H9 (cell line): ENCODE data around the gene MAML3. TPM values are rescaled to one million over a fixed set of nuclear protein-coding genes. Genes with fewer than 3 reads are reported as not detected.

Source experiments
- DNase-seq: peaks from one replicate; pipeline ENCODE4 v3.0.0-alpha.2; 2017
- H2AFZ ChIP-seq: one replicate; pipeline ENCODE4 v1.6.1; 2013; ENCODE audit warnings: mild to moderate bottlenecking, low read length, control low read depth, moderate library complexity
- H2AK5ac ChIP-seq: 2 replicates; pipeline ENCODE4 v1.6.1; 2013; ENCODE audit warnings: low read length, control low read depth, mixed read lengths; ENCODE audit not compliant: insufficient read length
- H2BK120ac ChIP-seq: one replicate; pipeline ENCODE4 v1.6.1; 2013; ENCODE audit warnings: low read depth, mild to moderate bottlenecking, low read length, control low read depth, inconsistent platforms; ENCODE audit not compliant: poor library complexity, severe bottlenecking
- H2BK12ac ChIP-seq: 2 replicates; pipeline ENCODE4 v1.6.1; 2013; ENCODE audit warnings: low read length, control low read depth, mixed read lengths, low read depth; ENCODE audit not compliant: insufficient read length
- H2BK15ac ChIP-seq: 2 replicates; pipeline ENCODE4 v1.6.1; 2013; ENCODE audit warnings: low read depth, low read length, control low read depth
- H2BK20ac ChIP-seq: one replicate; pipeline ENCODE4 v1.6.1; 2013; ENCODE audit warnings: low read depth, mild to moderate bottlenecking, low read length, control low read depth, inconsistent platforms; ENCODE audit not compliant: poor library complexity, severe bottlenecking
- H2BK5ac ChIP-seq: 2 replicates; pipeline ENCODE4 v1.6.1; 2013; ENCODE audit warnings: low read length, control low read depth, mixed read lengths; ENCODE audit not compliant: insufficient read length
- H3K14ac ChIP-seq: 2 replicates; pipeline ENCODE4 v1.6.1; 2013; ENCODE audit warnings: low read length, control low read depth; ENCODE audit not compliant: insufficient read depth
- H3K18ac ChIP-seq: 2 replicates; pipeline ENCODE4 v1.6.1; 2013; ENCODE audit warnings: low read depth, mild to moderate bottlenecking, mixed read lengths, low read length, control low read depth; ENCODE audit not compliant: insufficient read length
- H3K23ac ChIP-seq: 2 replicates; pipeline ENCODE4 v1.6.1; 2013; ENCODE audit warnings: low read length, control low read depth, mixed read lengths, low read depth; ENCODE audit not compliant: insufficient read length
- H3K23me2 ChIP-seq: 2 replicates; pipeline ENCODE4 v1.6.1; 2013; ENCODE audit warnings: low read depth, mild to moderate bottlenecking, mixed read lengths, low read length, control low read depth; ENCODE audit not compliant: insufficient read length, poor library complexity, severe bottlenecking
- H3K27ac ChIP-seq: 2 replicates; pipeline ENCODE4 v1.5.1; 2013; ENCODE audit warnings: low read length, control low read depth, mixed read lengths, low read depth; ENCODE audit not compliant: insufficient read length
- H3K27me3 ChIP-seq: 2 replicates; pipeline ENCODE4 v1.6.1; 2013; ENCODE audit warnings: low read length, control low read depth, inconsistent platforms; ENCODE audit not compliant: insufficient read depth
- H3K4ac ChIP-seq: 2 replicates; pipeline ENCODE4 v1.6.1; 2013; ENCODE audit warnings: low read depth, mild to moderate bottlenecking, control low read depth, inconsistent platforms, low read length, moderate library complexity
- H3K4me1 ChIP-seq: 2 replicates; pipeline ENCODE4 v1.6.1; 2013; ENCODE audit warnings: low read length, control low read depth, inconsistent platforms; ENCODE audit not compliant: insufficient read depth
- H3K4me2 ChIP-seq: 2 replicates; pipeline ENCODE4 v1.6.1; 2013; ENCODE audit warnings: low read length, control low read depth, mixed read lengths; ENCODE audit not compliant: insufficient read length, insufficient read depth
- H3K56ac ChIP-seq: 2 replicates; pipeline ENCODE4 v1.6.1; 2013; ENCODE audit warnings: low read depth, mild to moderate bottlenecking, mixed read lengths, low read length, control low read depth; ENCODE audit not compliant: insufficient read length
- H3K79me1 ChIP-seq: 2 replicates; pipeline ENCODE4 v1.6.1; 2013; ENCODE audit warnings: low read depth, mild to moderate bottlenecking, moderate library complexity, low read length, control low read depth, inconsistent platforms; ENCODE audit not compliant: insufficient read depth, poor library complexity, severe bottlenecking
- H3K79me2 ChIP-seq: 2 replicates; pipeline ENCODE4 v1.6.1; 2013; ENCODE audit warnings: low read length, control low read depth, inconsistent platforms; ENCODE audit not compliant: insufficient read depth
- H3K9ac ChIP-seq: 2 replicates; pipeline ENCODE4 v1.6.1; 2013; ENCODE audit warnings: low read length, control low read depth, mixed read lengths; ENCODE audit not compliant: insufficient read length; ENCODE audit errors: extremely low read depth
- H3K9me3 ChIP-seq: one replicate; pipeline ENCODE4 v1.6.1; 2013; ENCODE audit warnings: low read depth, low read length, inconsistent platforms; ENCODE audit not compliant: control insufficient read depth
- H3T11ph ChIP-seq: one replicate; pipeline ENCODE4 v1.6.1; 2013; ENCODE audit warnings: mild to moderate bottlenecking, low read length, control low read depth, inconsistent platforms
- H4K20me1 ChIP-seq: one replicate; pipeline ENCODE4 v1.6.1; 2013; ENCODE audit not compliant: control insufficient read depth, insufficient read length, insufficient read depth
- H4K5ac ChIP-seq: 2 replicates; pipeline ENCODE4 v1.6.1; 2013; ENCODE audit warnings: low read depth, mild to moderate bottlenecking, mixed read lengths, low read length, control low read depth; ENCODE audit not compliant: insufficient read length
- H4K8ac ChIP-seq: replicated peaks from 2 replicates; pipeline ENCODE4 v1.6.1; 2013; ENCODE audit warnings: low read length, control low read depth, mixed read lengths, low read depth; ENCODE audit not compliant: insufficient read length
- H4K91ac ChIP-seq: 2 replicates; pipeline ENCODE4 v1.6.1; 2013; ENCODE audit warnings: low read depth, mild to moderate bottlenecking, moderate library complexity, mixed read lengths, low read length, control low read depth; ENCODE audit not compliant: insufficient read length
- H3K27ac Mint-ChIP-seq, 3 experiments: 2 replicates in 2 of 3; 3 replicates in 1 of 3; pipeline ENCODE4 v1.8.0; 2020 to 2021; ENCODE audit warnings: mixed read lengths in 3 of 3, mild to moderate bottlenecking in 1 of 3, moderate library complexity in 1 of 3
- H3K27me3 Mint-ChIP-seq: 2 replicates; pipeline ENCODE4 v1.8.0; 2021; ENCODE audit warnings: low read depth, mild to moderate bottlenecking, moderate library complexity, mixed read lengths
- H3K36me3 Mint-ChIP-seq, 3 experiments: 2 replicates in 2 of 3; 3 replicates in 1 of 3; pipeline ENCODE4 v1.8.0; 2020 to 2021; ENCODE audit warnings: low read depth in 3 of 3, mixed read lengths in 3 of 3; ENCODE audit not compliant: insufficient read depth in 1 of 3
- H3K4me1 Mint-ChIP-seq, 2 experiments: 2 replicates each; pipeline ENCODE4 v1.8.0; 2020; ENCODE audit warnings: mixed read lengths in 2 of 2
- H3K4me3 Mint-ChIP-seq, 2 experiments: 2 replicates in 1 of 2; 3 replicates in 1 of 2; pipeline ENCODE4 v1.8.0; 2020 to 2021; ENCODE audit warnings: mild to moderate bottlenecking in 2 of 2, mixed read lengths in 2 of 2, moderate library complexity in 1 of 2
- H3K9me3 Mint-ChIP-seq, 2 experiments: 2 replicates in 1 of 2; 3 replicates in 1 of 2; pipeline ENCODE4 v1.8.0; 2020; ENCODE audit warnings: mild to moderate bottlenecking in 2 of 2, mixed read lengths in 2 of 2, moderate library complexity in 1 of 2
- CTCF ChIP-seq: fragments of 200-600 bp; sonication (generic); conservative IDR thresholded peaks from 3 replicates; pipeline ENCODE4 v1.8.0; 2021; ENCODE audit warnings: antibody characterized with exemption, mild to moderate bottlenecking
- WGBS: extraction: QIAGEN DNeasy Blood & Tissue Kit; methylation state at CpG from one replicate; pipeline ENCODE4 v1.1.7; 2013; ENCODE audit warnings: missing lambda C conversion rate, low lambda C conversion rate, mixed read lengths; ENCODE audit not compliant: insufficient read length; ENCODE audit errors: extremely low coverage; 5-methylcytosine and 5-hydroxymethylcytosine counted together
- total RNA-seq: library from RNA; stranded (reverse); gene quantifications from 2 replicates; pipeline ENCODE4 v1.2.1, GENCODE V29; 2021

The MAML3 gene
- total RNA-seq, 1 experiment from 2014 or later = 3.9 TPM

- no peak for TF ChIP-seq CTCF
- Histone ChIP-seq H4K5ac (no peak overlapping the region), H2BK15ac (no peak overlapping the region), H3K23me2 (no peaks in the 10 kb centered on the region), H2BK5ac (no peak overlapping the region), H3K9me3 (no peaks in the 10 kb centered on the region), H2BK12ac (no peak overlapping the region), H2AFZ (no peak overlapping the region), H3K79me1 (no peaks in the 10 kb centered on the region), H3K56ac (no peak overlapping the region), H3K27ac (no peak overlapping the region), H2BK20ac (no peak overlapping the region), H2AK5ac (no peak overlapping the region), H3T11ph (no peak overlapping the region), H3K18ac (no peak overlapping the region), H3K79me2 (no peaks in the 10 kb centered on the region), H4K91ac (no peak overlapping the region), H3K27me3 (no peaks in the 10 kb centered on the region), H2BK120ac (no peak overlapping the region), H3K9ac (no peak overlapping the region), H3K4me2 (no peak overlapping the region), H3K14ac (no peak overlapping the region), H4K8ac (no peak overlapping the region), H3K23ac (no peak overlapping the region), H3K4ac (no peak overlapping the region), H3K4me1 (no peaks in the 10 kb centered on the region), H4K20me1 (no peaks in the 10 kb centered on the region)
- H3K4me3 Mint-ChIP-seq = no peak overlapping the region
- no peak overlapping the region for H3K27ac Mint-ChIP-seq
- H3K27me3 Mint-ChIP-seq = no peaks in the 10 kb centered on the region; the same call in none of the 2 replicates
- no peak for DNase-seq
- no peaks in the 10 kb centered on the region for H3K9me3 Mint-ChIP-seq
- H3K36me3 Mint-ChIP-seq = peaks cover 0 to 7% (median 0%) of the 10 kb centered on the region in 3 experiments; a peak in 1 of 7 replicates
- peaks cover 7 to 9% of the 10 kb centered on the region in 2 experiments; a peak in 3 of 4 replicates for H3K4me1 Mint-ChIP-seq
- WGBS = no CpG with 5 or more reads among the region's 8 CpGs
Observed at GRCh38 chr4:139795527-139796314, 358.3 kb downstream of the MAML3 start.
